HG02759 (cell line): ENCODE data around the gene CRY2.

ENCODE experiments used
- ATAC-seq: cut with Tn5 transposase; IDR thresholded peaks from one replicate; pipeline ENCODE4 v1.9.1; 2021; ENCODE audit warnings: mild to moderate bottlenecking, moderate library complexity; ENCODE audit not compliant: unreplicated experiment

CRY2 gene

DNA sequence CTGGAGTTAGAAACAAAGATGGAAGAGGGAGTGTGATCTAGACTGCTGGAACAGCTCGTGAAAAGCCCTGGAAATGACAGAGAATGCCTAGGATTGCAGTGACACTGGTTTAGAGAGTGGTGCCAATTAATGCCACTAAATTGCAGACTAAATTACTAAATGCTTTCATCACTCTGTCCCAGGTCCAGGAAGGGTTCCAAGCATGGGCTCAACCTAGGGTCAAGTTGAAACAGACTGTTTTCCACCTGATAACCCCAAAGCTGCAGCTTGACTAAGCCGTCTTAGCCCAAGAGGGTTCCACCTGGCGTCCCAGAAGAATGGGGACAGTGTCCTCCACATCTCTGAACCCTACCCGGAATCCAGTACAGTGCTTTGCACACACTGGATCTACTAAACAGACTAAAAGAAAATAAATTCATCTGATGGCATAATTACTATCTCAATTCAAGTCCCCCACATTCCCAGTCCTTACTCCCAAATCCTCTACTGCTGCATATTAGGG is 1.1 kb upstream of the CRY2 start:
- ATAC-seq = no peak

DNA sequence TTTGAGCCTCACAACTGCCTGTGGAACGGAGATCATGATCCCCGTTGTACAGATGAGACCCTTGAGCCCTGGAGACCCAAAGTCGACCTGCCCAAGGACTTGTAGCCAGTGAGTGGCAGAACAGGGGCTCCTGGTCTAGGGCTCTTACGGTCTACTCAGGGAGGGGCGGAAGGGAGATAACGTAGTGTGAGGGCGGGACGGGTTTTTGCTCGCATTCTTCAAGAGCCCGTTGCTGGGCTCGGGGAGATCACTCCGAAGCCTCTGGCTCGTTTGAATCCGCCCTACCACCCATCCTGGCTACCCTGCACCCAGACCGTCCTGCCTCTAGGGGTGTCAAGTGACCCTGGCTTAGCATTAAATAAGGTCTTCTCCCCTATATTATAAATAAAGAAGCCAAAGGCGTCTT is 639 bp downstream of the CRY2 start:
- peak; percentile 25 for ATAC-seq

DNA sequence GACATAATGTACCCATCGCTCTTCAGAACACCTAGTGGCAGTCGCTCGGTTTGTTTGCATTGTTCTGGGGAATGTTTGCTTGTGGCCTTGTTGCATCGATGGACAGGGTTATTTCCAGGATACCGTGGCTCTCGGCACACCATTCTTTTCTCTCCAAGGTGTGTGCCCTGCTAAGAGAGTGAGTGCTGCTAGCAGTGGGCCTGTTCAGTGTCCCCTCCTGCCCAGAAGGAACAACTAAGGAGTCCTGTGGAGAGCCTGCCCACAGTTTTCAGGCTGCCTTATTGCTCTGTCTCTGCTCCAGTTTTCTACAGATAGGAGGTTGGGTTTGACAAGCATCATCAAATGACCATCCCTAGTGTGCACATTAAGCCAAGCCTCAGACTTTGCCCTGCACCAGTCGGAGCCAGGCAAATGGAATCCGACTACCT is 1.4 kb downstream of the CRY2 start:
- no peak for ATAC-seq

DNA sequence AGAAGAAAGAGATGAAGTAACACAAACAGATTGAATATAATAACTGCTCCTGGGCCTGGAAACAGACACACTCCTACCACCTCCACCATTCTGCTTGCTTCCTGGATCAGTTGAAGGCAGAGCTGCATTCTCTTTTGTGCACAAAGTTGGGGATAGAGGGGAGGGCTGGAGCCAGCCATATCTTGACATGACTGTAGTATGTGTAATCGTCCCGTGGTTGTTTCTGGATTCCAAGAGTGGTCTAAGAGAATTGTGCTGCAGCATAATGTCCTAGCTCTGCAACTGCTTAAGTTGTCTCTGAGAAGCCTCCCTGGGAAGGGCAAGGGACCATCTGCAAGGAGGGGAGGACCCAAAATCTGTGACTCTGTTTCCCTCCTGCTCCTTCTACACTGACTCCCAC is 3.2 kb downstream of the CRY2 start:
- ATAC-seq = no peak

DNA sequence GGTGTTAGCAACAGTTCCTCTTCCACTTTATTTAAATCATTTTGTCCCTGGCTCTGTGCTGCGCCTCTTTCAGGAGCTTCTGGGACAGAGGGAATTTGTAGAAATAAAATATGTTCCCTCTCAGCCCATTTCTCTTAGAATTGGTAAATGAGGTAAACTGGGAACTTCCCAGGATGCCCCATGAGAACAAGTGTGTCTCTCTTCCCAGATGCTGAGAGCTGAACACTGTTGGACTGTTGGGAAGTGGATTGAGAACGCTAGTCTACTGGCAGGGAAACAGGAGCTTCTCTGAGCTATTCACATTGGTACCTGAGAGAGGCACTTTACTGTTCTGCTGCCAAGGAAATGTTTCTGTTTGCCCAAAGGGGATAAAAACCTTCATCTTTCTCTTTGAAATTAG is 4.0 kb downstream of the CRY2 start:
- no peak for ATAC-seq

DNA sequence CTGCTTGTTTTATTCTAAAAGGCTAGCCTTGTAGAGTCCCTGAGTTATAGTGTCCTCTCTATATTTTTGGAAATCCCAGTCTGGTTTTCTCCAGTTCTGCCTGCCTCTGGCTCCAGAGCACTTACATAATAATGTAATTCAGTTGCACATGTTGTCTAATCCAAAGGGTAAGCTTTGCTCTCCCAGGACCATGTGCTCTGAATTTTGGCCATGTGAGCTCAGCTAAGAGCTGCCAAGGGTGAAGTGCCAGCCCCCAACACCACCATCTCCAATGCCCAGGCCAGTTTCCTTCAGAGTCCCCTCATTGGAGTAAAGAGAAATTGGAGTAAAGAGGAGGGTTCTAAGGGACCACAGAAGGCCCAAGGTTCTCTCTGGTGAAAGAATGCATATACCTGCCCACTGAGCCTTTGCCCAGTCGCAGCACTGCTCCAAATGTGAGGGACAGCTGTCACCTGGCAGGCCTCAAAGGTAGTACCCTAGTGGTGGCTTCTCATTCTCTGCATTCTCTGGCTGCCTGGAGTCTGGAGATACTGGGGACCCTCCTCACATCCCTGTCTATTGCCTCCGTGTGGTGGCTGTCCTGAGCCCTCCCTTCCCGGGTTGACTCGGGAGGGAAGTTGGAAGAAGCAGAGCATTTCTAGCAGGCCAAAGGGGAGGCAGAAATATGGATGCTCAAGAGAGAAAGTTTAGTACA is 4.9 kb downstream of the CRY2 start:
- peak; percentile 6 for ATAC-seq

DNA sequence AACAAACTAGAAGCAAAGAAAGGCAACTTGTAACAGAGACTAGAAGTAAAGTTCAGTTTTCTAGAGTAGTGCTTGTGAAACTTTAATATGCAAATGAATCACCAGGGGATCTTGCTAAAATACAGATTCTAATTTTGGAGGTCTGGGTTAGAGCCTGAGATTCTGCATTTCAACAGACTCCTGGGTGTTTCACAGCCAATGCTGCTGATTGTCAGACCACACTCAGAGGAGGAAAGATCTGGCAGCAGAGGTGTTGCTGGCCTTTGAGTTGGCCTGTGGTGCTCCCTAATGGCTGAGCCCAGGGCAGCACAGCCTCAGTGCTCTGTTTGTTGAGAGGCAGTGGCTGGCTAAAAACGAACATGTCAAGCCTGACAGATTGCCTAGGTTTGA is 5.4 kb downstream of the CRY2 start:
- ATAC-seq = peak; percentile 47

DNA sequence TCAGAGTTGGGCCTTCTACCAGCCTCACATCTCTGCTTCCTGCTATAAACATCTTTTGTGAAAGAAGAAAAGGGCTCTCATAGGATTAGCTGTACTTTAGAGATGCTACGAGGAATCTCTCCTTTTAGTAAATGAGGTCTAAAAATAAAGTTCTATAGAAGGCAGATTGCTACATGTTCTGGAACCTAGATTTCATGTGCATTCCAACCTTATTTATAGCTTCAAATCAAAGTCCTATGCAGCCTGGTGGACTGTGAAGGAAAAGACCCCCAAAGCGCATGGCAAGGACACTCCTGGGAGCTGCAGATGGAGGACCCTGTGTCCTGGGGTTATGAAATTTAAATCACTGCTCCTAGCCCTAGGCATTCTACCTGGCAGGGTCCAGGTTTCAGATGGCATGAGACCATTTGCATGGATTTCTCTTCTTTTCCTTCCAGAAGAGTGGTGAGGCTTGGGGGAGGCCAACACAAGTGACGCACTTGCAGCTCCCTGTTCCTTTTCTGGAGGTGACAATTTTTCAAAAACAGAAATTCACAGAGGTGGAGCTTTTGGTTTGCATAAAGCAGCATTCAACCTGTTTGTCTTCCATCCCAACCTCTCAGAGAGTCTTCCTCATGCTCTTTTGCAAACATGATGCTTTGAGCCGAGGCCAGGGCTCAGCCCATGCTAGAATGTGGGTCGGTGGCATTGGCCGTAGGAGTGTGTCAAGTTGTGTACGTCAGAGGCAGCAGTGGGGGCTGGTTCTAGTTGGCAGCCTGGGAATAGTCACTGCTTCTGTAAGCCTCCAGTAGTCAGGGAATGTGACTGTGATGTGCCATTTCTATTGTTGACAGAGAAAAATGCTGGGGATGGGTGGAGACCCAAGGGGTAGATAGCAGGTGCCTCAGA is 6.3 kb downstream of the CRY2 start:
- ATAC-seq = no peak

DNA sequence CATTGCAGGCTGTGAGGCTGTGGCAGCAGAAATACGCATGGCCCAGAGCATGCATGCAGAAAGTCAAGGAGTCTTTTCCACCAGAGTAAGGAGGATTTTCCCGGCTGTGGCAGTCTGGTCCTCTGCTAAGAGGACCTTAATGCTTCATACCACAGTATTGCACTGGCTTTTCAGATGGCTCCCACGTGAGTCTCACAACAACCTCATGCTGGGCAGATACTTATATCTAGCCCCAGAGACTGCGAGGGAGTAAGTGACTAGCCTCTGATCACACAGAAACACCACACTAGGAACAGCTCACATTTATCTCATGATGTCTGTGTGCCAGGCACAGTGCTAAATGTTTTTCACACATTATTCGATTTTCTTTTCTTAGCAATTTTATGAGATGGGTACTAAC is 8.0 kb downstream of the CRY2 start:
- no peak for ATAC-seq

DNA sequence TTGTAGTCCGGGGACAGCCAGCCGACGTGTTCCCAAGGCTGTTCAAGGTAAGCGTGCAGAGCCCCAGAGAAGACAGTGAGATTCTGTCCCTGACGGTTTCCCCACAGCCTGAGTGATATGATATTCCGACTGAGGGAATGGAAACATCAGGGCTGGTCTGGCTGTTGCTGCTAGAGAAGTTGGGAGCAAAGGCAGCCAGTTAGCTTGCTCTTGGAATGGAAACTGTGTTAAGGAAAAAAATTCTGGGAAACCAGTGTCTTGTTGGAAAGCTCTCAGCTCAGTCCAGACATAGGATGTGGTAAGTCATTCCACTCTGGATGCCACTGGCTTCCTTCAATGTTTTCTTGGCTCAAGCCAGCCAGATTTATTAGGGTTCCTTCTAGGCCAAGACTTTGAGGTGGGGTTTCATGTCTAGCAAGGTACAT is 8.8 kb downstream of the CRY2 start:
- ATAC-seq = no peak

DNA sequence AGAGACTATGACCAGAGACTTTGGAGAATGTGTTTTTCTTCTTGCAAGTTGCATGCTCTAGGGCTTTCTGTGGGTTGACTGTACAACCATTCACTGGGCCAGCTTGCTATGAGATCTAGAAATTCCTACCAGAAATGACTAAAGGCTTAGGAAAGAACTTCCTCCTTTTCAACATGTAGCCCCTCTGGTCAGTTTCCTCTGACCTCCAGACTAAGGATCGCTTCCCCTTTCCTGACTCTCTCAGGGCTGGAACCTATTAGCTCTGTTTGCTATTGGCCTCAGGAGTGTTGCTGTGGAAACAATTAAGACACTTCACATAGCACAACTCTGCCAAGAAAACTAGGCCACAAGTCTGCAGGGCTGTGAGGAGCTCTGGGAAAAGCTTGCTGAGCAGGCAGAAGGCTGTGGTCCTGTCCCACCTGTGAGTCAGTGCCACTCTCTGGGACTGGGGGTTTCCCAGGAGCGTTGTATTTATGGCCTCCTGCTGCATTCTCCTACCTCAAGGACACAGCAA is 10.7 kb downstream of the CRY2 start:
- ATAC-seq = no peak

DNA sequence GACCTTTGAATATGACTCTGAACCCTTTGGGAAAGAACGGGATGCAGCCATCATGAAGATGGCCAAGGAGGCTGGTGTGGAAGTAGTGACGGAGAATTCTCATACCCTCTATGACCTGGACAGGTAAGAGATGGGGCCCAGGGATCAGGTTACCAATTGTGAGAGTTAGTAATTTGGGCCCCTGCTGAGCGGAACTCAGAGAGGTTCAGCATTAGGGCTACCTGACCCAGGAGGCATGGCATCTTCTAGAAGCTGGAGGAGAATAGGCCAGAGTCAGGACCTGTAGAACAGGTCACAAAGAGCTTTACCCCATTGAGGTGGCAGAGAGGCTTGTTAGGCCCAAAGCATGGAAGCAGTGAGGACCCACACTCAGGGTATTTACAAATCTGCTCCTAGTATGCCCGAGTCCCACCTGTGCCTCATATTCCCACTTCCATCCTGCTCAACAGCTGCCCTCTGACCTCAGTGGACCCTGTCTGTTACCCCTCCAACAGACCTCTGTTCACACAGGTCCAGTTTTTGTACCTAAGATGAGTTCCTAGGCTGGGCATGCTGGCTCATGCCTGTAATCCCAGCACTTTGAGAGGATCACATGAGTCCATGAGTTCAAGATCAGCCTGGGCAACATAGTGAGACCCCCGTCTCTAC is 11.6 kb downstream of the CRY2 start:
- ATAC-seq = no peak

DNA sequence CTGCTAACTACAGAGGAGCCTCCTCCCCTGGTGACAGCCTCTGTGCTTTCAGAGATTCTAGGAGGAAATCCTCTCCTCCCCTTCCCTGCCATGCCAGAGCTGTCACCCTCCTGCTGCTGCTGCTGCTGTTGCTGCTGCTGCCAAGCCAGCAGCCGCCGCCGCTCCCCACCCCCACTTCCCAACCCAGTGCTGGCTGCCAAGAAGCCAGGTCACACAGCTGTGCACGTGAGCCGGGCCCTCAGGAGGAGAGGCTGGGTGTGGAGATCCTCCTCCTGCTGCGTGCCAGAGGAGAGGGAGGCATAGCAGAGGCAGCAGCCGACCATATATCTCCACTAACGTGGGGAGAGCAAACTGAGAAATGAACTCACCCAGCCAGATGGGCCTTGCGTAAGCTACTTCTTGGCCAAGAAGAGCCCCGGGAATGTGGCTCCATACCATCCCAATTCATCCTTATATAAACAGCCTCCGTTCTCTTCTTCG is 12.4 kb downstream of the CRY2 start:
- ATAC-seq = no peak

DNA sequence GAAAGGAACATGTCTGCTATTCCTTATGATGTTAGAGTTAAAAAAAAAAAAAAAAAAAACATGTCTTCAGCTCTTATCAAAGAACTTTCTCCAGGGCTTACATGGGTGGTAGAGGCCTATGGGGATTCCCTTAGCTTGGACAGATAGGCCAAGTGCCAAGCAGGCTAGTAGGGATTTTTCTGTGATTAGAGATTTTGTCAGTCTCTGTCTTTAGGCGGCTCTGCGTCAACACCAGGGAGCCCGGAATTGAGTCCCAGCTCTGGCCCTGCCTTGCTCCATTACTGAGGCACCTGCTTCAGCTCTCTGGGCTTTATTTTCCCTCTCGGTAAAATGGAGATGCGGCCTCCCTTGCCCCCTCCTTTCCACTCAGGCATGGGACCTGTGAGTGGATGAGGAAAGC is 13.1 kb downstream of the CRY2 start:
- ATAC-seq = no peak

DNA sequence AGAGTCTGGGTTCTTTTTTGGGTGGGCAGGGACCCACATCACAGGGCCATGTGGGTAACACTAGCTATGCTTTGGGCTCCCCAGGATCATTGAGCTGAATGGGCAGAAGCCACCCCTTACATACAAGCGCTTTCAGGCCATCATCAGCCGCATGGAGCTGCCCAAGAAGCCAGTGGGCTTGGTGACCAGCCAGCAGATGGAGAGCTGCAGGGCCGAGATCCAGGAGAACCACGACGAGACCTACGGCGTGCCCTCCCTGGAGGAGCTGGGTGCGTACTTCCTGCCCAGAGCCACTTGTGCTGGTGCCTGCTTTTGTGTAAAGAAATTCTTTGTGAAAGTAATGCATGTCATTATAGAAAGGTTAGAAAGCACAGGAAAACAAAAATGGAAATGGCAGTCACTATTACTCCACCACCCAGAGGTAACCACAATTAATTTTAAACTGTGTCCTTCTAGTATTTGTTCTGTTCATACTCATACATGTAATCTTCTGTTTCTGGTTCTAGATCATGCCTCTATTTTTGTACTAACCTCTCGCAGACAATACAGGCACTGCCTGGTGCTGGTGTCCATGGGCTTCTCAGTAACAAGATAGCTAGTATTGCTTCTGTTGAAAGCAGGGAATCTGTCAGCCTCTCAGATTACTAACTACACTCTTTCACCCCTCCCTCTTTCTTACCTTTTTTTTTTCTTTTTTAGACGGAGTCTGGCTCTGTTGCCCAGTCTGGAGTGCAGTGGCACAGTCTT is 13.7 kb downstream of the CRY2 start:
- no peak for ATAC-seq

DNA sequence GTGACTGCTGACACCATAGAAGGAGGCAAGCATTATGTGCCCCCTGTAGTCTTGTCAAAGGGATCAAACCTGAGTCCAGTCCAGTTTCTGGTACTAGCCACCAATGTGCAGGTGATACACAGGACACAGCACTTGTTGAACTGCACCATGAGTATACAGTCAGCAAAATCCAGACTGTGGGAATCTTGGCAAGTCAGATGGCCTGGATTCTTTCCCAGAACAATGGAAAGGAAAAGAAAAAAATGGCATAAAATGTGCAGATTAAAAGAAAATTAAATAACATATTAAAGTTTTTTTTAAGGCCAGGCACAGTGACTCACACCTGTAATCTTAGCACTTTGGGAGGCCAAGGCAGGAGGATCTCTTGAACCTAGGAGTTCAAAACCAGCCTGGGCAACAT is 16.8 kb downstream of the CRY2 start:
- ATAC-seq = no peak

DNA sequence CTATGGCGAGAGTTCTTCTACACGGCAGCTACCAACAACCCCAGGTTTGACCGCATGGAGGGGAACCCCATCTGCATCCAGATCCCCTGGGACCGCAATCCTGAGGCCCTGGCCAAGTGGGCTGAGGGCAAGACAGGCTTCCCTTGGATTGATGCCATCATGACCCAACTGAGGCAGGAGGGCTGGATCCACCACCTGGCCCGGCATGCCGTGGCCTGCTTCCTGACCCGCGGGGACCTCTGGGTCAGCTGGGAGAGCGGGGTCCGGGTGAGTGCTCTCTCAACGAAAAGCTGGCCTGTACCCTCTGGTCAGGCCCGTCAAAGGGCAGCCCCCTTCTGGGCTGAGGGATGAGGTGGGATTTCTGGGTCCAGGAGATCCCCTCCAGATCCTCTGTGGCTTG is 22.3 kb downstream of the CRY2 start:
- ATAC-seq = no peak

DNA sequence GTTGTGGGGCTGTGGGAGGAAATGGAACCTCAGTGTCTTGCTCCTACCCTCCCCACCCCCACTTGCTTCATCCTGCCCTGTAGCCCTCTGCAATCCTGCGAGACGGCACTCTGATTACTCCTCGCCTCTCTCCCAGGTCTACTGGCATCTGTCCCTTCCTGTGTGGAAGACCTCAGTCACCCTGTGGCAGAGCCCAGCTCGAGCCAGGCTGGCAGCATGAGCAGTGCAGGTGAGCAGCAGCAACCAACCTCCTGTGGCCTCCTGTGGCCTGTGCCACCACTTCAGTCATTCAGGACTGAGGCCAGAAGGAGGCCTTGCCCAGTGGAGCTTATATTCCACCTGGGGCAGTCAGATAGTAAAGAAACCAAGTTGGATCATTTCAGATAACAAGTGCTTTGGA is 23.4 kb downstream of the CRY2 start:
- ATAC-seq = no peak

DNA sequence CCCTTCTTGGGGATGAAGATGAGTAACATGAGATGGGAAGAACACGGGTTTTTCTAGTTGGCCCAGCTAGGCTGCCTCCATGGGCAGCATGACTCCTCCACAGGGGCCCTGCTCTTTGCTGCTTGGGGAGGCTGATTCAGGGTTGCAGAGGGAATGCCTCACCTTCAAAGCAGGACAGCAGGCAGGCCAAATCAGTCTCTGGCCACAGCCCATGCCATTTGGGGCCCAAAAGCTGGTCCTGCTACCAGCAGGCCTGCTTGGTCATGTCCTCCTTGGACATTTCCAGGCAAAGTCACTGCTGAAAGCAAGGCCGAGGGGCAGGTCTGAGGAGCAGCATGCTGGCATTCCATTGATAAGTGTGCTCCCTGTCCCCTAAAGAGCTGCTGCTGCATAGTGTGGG is 24.4 kb downstream of the CRY2 start:
- no peak for ATAC-seq

DNA sequence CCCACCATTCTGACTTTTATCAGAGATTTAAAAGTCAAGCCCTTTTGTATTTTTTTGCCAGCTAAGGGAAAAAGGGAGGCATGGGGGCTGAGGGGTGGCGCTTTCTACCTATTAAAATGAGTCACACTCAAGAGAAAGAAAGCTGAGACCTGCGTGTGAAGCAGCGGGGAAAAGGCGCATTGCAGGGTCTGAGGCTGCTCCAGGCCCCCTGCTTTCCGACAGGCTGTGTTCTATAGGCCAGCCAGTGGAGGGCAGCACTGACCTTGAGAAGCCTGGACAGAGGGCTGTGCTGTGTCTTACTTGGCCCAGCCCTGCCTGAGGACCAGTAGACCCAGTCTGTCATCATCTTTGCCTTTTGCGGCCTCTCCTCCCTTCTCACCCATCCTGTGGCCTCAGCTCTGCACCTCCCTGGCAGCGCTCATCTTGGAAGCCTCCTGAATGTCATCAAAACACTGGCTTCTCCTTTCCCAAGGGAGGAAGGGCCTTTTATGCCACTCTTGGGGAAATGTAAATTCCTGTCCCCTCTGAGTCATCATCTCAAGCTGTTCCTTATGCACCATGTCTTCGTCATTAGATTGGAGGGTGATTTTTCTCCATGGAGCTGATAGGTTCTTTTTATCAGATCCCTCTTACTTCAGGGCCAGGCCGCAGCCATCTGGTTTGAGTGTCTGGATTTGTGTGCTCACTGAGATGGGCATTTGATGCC is 25.5 kb downstream of the CRY2 start:
- no peak for ATAC-seq
